Tibial nerve (tissue), 4 donors: Measurements from ENCODE around the gene AASDHPPT.

Source experiments
- EP300 ChIP-seq, 2 donors: sonication (generic); formaldehyde crosslinking; IDR thresholded peaks; one replicate each; pipeline ENCODE4 v1.6.1; 2017; ENCODE audit warnings: antibody characterized with exemption in 2 of 2, mild to moderate bottlenecking in 1 of 2
- POLR2A ChIP-seq, 2 donors: fragments of 450-650 bp; IDR thresholded peaks; one replicate each; pipeline ENCODE4 v1.6.1; 2017; ENCODE audit warnings: antibody characterized with exemption in 2 of 2, mild to moderate bottlenecking in 2 of 2, moderate library complexity in 2 of 2
- TF ChIP-seq, protein P1 (sequence below), 5 experiments: fragments of 200-600 bp in 3 of 5; fragments of 450-650 bp in 2 of 5; sonication (generic) in 3 of 5; IDR thresholded peaks; one replicate each; pipeline ENCODE4 v1.5.1; 2016 to 2019; ENCODE audit warnings: antibody characterized with exemption in 5 of 5, mild to moderate bottlenecking in 3 of 5, moderate library complexity in 2 of 5

DNA sequence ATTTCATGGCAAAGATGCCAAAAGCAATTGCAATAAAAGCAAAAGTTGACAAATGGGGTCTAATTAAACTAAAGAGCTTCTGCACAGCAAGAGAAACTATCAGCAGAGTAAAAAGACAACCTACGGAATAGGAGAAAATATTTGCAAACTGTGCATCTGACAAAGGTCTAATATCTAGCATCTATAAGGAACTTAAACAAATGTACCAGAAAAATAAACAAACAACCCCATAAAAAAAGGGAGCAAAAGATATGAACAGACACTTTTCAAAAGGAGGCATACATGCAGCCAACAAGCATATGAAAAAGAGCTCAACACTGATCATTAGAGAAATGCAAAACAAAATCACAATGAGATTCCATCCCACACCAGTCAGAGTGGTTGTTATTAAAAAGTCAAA lies 60.3 kb downstream of the AASDHPPT start:
- TF ChIP-seq, protein P1, sequence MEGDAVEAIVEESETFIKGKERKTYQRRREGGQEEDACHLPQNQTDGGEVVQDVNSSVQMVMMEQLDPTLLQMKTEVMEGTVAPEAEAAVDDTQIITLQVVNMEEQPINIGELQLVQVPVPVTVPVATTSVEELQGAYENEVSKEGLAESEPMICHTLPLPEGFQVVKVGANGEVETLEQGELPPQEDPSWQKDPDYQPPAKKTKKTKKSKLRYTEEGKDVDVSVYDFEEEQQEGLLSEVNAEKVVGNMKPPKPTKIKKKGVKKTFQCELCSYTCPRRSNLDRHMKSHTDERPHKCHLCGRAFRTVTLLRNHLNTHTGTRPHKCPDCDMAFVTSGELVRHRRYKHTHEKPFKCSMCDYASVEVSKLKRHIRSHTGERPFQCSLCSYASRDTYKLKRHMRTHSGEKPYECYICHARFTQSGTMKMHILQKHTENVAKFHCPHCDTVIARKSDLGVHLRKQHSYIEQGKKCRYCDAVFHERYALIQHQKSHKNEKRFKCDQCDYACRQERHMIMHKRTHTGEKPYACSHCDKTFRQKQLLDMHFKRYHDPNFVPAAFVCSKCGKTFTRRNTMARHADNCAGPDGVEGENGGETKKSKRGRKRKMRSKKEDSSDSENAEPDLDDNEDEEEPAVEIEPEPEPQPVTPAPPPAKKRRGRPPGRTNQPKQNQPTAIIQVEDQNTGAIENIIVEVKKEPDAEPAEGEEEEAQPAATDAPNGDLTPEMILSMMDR (IDR thresholded peaks at IDR 0.05): no peak
- TF ChIP-seq POLR2A (IDR thresholded peaks at IDR 0.05) (no peak), EP300 (IDR thresholded peaks at IDR 0.05) (no peak)
